RPMI7951 (cell line): ENCODE results near the gene SYNGR4. TPM values are rescaled to one million over a fixed set of nuclear protein-coding genes. Genes with fewer than 3 reads are reported as not detected.

Experiments
- total RNA-seq: library from RNA; depleted of rRNA; stranded (reverse); fragments of >200 nt; shearing (Covaris generic); gene quantifications from 2 replicates; pipeline ENCODE4 v1.2.3, GENCODE V29; 2014; rRNA removed

SYNGR4 gene
- total RNA-seq, 1 experiment from 2014 or later = not detected

Other genes starting within 250 kb of the SYNGR4 start
- 44.0 and 54.3 TPM in 2 replicates for gene LIG1, start 194.0 kb upstream of the SYNGR4 start, total RNA-seq
- gene ZSWIM9, start 193.7 kb upstream of the SYNGR4 start, total RNA-seq = 1.4 and 2.1 TPM in 2 replicates
- gene CARD8, start 108.5 kb upstream of the SYNGR4 start, total RNA-seq = 27.2 and 28.1 TPM in 2 replicates
- 0.24 and 0.49 TPM in 2 replicates for gene ZNF114, start 94.3 kb upstream of the SYNGR4 start, total RNA-seq
- 246 and 286 TPM in 2 replicates for gene EMP3, start 38.8 kb upstream of the SYNGR4 start, total RNA-seq
- gene TMEM143, start 427 bp upstream of the SYNGR4 start, total RNA-seq = 4.4 and 6.4 TPM in 2 replicates
- gene KDELR1, start 27.2 kb downstream of the SYNGR4 start, total RNA-seq = 153 and 156 TPM in 2 replicates
- gene GRIN2D, start 29.3 kb downstream of the SYNGR4 start, total RNA-seq = 0.60 and 0.68 TPM in 2 replicates
- gene GRWD1, start 81.6 kb downstream of the SYNGR4 start, total RNA-seq = 28.2 and 38.0 TPM in 2 replicates
- gene KCNJ14, start 91.2 kb downstream of the SYNGR4 start, total RNA-seq = 0.48 and 1.1 TPM in 2 replicates
- 39.0 and 74.3 TPM in 2 replicates for gene CYTH2, start 105.0 kb downstream of the SYNGR4 start, total RNA-seq
- not detected in 2 replicates for gene LMTK3, start 147.5 kb downstream of the SYNGR4 start, total RNA-seq
- gene SULT2B1, start 187.8 kb downstream of the SYNGR4 start, total RNA-seq = 0.39 TPM in 1 of 2 replicates, not detected in the other
- not detected in 2 replicates for gene SPACA4, start 242.4 kb downstream of the SYNGR4 start, total RNA-seq